Endothelial cell of umbilical vein (primary cell): Measurements from ENCODE around the gene SWI5.

Experiments used
- CTCF ChIP-seq, 2 donors: IDR thresholded peaks; 1 replicate in 1 of 2; 2 replicates in 1 of 2; pipeline ENCODE4 v1.5.1; 2011; ENCODE audit warnings: low read length in 2 of 2, mild to moderate bottlenecking in 2 of 2, moderate library complexity in 2 of 2, control low read depth in 1 of 2, inconsistent platforms in 1 of 2, low read depth in 1 of 2; ENCODE audit not compliant: insufficient read depth in 1 of 2; ENCODE audit errors: extremely low read depth in 1 of 2
- EZH2 ChIP-seq: IDR thresholded peaks from 2 replicates; pipeline ENCODE4 v1.6.1; 2012; ENCODE audit warnings: borderline replicate concordance, low read depth, mild to moderate bottlenecking, moderate library complexity, low read length, inconsistent platforms; ENCODE audit not compliant: severe bottlenecking
- FOS ChIP-seq: IDR thresholded peaks from 2 replicates; pipeline ENCODE4 v1.6.1; 2011; ENCODE audit warnings: mild to moderate bottlenecking, low read length, moderate library complexity, borderline replicate concordance; ENCODE audit not compliant: insufficient read depth
- GATA2 ChIP-seq: IDR thresholded peaks from 2 replicates; pipeline ENCODE4 v1.7.0; 2011; ENCODE audit warnings: low read depth, mild to moderate bottlenecking, moderate library complexity, mixed read lengths, low read length; ENCODE audit not compliant: insufficient read length, insufficient read depth
- JUN ChIP-seq: IDR thresholded peaks from 2 replicates; pipeline ENCODE4 v1.6.1; 2011; ENCODE audit warnings: borderline replicate concordance, low read depth; ENCODE audit not compliant: insufficient read length, insufficient read depth
- MAX ChIP-seq: IDR thresholded peaks from 2 replicates; pipeline ENCODE4 v1.6.1; 2011; ENCODE audit not compliant: insufficient read depth, insufficient read length
- MYC ChIP-seq: IDR thresholded peaks from one replicate; pipeline ENCODE4 v1.6.1; 2011; ENCODE audit warnings: mild to moderate bottlenecking, low read depth, low read length
- POLR2A ChIP-seq: IDR thresholded peaks from 2 replicates; pipeline ENCODE4 v1.6.1; 2012; ENCODE audit warnings: low read depth, mild to moderate bottlenecking, control low read depth, low read length
- POLR2AphosphoS5 ChIP-seq: IDR thresholded peaks from 2 replicates; pipeline ENCODE4 v1.6.1; 2012; ENCODE audit warnings: low read depth, mild to moderate bottlenecking, control low read depth, low read length, moderate library complexity; ENCODE audit not compliant: insufficient read depth

- no peak for TF ChIP-seq CTCF (IDR thresholded peaks at IDR 0.05; ENCODE audit: extremely low read depth in 1 of 2, insufficient read depth in 1 of 2, low read depth in 1 of 2, low read length in 2 of 2)
- no peak for TF ChIP-seq POLR2A
- no peak for TF ChIP-seq POLR2AphosphoS5
- no peak for TF ChIP-seq JUN
- no peak for TF ChIP-seq EZH2
- TF ChIP-seq MYC: no peak
- no peak for TF ChIP-seq MAX
- TF ChIP-seq FOS: no peak
- TF ChIP-seq GATA2: no peak
Measured at GRCh38 chr9:128253991-128254346, 22.1 kb upstream of the SWI5 start.
